Measurements from ENCODE around the gene RGS14. TPM values are rescaled to one million over a fixed set of nuclear protein-coding genes. Genes with fewer than 3 reads are reported as not detected.

RGS14 gene
- total and polyA plus RNA-seq, 5 donors from 2014 or later: 40.1 to 93.3 (median 53.4) TPM

- Histone ChIP-seq H3K27me3 (ENCODE audit: control insufficient read depth, insufficient read depth, low read length) (no peaks in the 10 kb centered on the region), H3K27ac (ENCODE audit: insufficient read depth, low read length, poor library complexity, severe bottlenecking) (no peak overlapping the region), H3K9me3 (ENCODE audit: control insufficient read depth in 2 of 2, low read length in 2 of 2) (no peaks in the 10 kb centered on the region), H3K36me3 (ENCODE audit: control insufficient read depth, insufficient read depth, low read length) (peaks cover 2% of the 10 kb centered on the region), H3K4me3 (ENCODE audit: low read depth, low read length) (no peak overlapping the region), H3K4me1 (ENCODE audit: control insufficient read depth, insufficient read depth, low read length, poor library complexity, severe bottlenecking) (peaks cover 2% of the 10 kb centered on the region)
- H3K9me3 Mint-ChIP-seq: peaks cover 0 to 5% (median 0%) of the 10 kb centered on the region in 7 donors
- peak; percentile 62 to 71 for ATAC-seq (ENCODE audit: low read depth in 2 of 2)
- peaks cover 0 to 22% (median 10%) of the 10 kb centered on the region in 4 donors for H3K4me1 Mint-ChIP-seq
- no peak overlapping the region for H3K27ac Mint-ChIP-seq
- H3K4me3 Mint-ChIP-seq: no peak overlapping the region
- no peaks in the 10 kb centered on the region for H3K27me3 Mint-ChIP-seq
- peak; percentile 52 to 85 (median 69) for DNase-seq
- peaks cover 16% of the 10 kb centered on the region for H3K36me3 Mint-ChIP-seq
Measured at GRCh38 chr5:177317959-177318377, 39.8 kb upstream of the RGS14 start.

GRCh38 chr5:177319913-177320588, 37.7 kb upstream of the RGS14 start:
- Histone ChIP-seq H3K36me3 (ENCODE audit: control insufficient read depth, insufficient read depth, low read length) (peaks cover 2% of the 10 kb centered on the region), H3K4me3 (ENCODE audit: low read depth, low read length) (no peak overlapping the region), H3K27me3 (ENCODE audit: control insufficient read depth, insufficient read depth, low read length) (no peaks in the 10 kb centered on the region), H3K27ac (ENCODE audit: insufficient read depth, low read length, poor library complexity, severe bottlenecking) (no peak overlapping the region), H3K9me3 (ENCODE audit: control insufficient read depth in 2 of 2, low read length in 2 of 2) (no peaks in the 10 kb centered on the region), H3K4me1 (ENCODE audit: control insufficient read depth, insufficient read depth, low read length, poor library complexity, severe bottlenecking) (no peaks in the 10 kb centered on the region)
- ATAC-seq (ENCODE audit: low read depth in 2 of 2): no peak
- H3K4me1 Mint-ChIP-seq: peaks cover 0 to 17% (median 9%) of the 10 kb centered on the region in 4 donors
- H3K9me3 Mint-ChIP-seq: peaks cover 0 to 5% (median 0%) of the 10 kb centered on the region in 7 donors
- H3K27ac Mint-ChIP-seq: no peak overlapping the region
- no peaks in the 10 kb centered on the region for H3K27me3 Mint-ChIP-seq
- H3K36me3 Mint-ChIP-seq: peaks cover 19% of the 10 kb centered on the region
- H3K4me3 Mint-ChIP-seq: no peak overlapping the region
- DNase-seq: no peak

GRCh38 chr5:177320879-177321278, 36.8 kb upstream of the RGS14 start:
- H3K9me3 Mint-ChIP-seq: peaks cover 0 to 5% (median 0%) of the 10 kb centered on the region in 7 donors

GRCh38 chr5:177325868-177326381, 31.8 kb upstream of the RGS14 start:
- peaks cover 0 to 13% (median 10%) of the 10 kb centered on the region in 4 donors for H3K4me1 Mint-ChIP-seq
- H3K4me3 ChIP-seq (ENCODE audit: low read depth, low read length): no peak overlapping the region
- peaks cover 24% of the 10 kb centered on the region for H3K36me3 Mint-ChIP-seq
- H3K36me3 ChIP-seq (ENCODE audit: control insufficient read depth, insufficient read depth, low read length): peaks cover 14% of the 10 kb centered on the region
- H3K4me1 ChIP-seq (ENCODE audit: control insufficient read depth, insufficient read depth, low read length, poor library complexity, severe bottlenecking): no peaks in the 10 kb centered on the region
- no peak overlapping the region for H3K27ac ChIP-seq (ENCODE audit: insufficient read depth, low read length, poor library complexity, severe bottlenecking)
- no peak overlapping the region for H3K4me3 Mint-ChIP-seq
- peak overlapping the region in 1 of 3 donors; percentile 32 for H3K27ac Mint-ChIP-seq
- H3K9me3 Mint-ChIP-seq: no peaks in the 10 kb centered on the region
- no peaks in the 10 kb centered on the region for H3K27me3 ChIP-seq (ENCODE audit: control insufficient read depth, insufficient read depth, low read length)
- H3K9me3 ChIP-seq (ENCODE audit: control insufficient read depth in 2 of 2, low read length in 2 of 2): no peaks in the 10 kb centered on the region
- ATAC-seq (ENCODE audit: low read depth in 2 of 2): no peak
- no peak for DNase-seq
- no peaks in the 10 kb centered on the region for H3K27me3 Mint-ChIP-seq

More at GRCh38 chr5:177320879-177321278, 36.8 kb upstream of the RGS14 start:
- no peaks in the 10 kb centered on the region for H3K27me3 ChIP-seq (ENCODE audit: control insufficient read depth, insufficient read depth, low read length)
- Mint-ChIP-seq H3K27me3 (no peaks in the 10 kb centered on the region), H3K4me1 (peaks cover 0 to 19% (median 10%) of the 10 kb centered on the region in 4 donors), H3K27ac (no peak overlapping the region), H3K4me3 (no peak overlapping the region), H3K36me3 (peaks cover 19% of the 10 kb centered on the region)
- peaks cover 2% of the 10 kb centered on the region for H3K36me3 ChIP-seq (ENCODE audit: control insufficient read depth, insufficient read depth, low read length)
- DNase-seq (no peak), ATAC-seq (ENCODE audit: low read depth in 2 of 2) (no peak)
- no peak overlapping the region for H3K4me3 ChIP-seq (ENCODE audit: low read depth, low read length)
- H3K27ac ChIP-seq (ENCODE audit: insufficient read depth, low read length, poor library complexity, severe bottlenecking): no peak overlapping the region
- no peaks in the 10 kb centered on the region for H3K9me3 ChIP-seq (ENCODE audit: control insufficient read depth in 2 of 2, low read length in 2 of 2)
- no peaks in the 10 kb centered on the region for H3K4me1 ChIP-seq (ENCODE audit: control insufficient read depth, insufficient read depth, low read length, poor library complexity, severe bottlenecking)

- peaks cover 18% of the 10 kb centered on the region for H3K36me3 Mint-ChIP-seq
- H3K4me1 Mint-ChIP-seq: peaks cover 0 to 10% (median 9%) of the 10 kb centered on the region in 4 donors
- peaks cover 22% of the 10 kb centered on the region for H3K36me3 ChIP-seq (ENCODE audit: control insufficient read depth, insufficient read depth, low read length)
- peak in 1 of 3 donors; percentile 43 for DNase-seq
- peak; percentile 32 to 61 for ATAC-seq (ENCODE audit: low read depth in 2 of 2)
- no peaks in the 10 kb centered on the region for H3K4me1 ChIP-seq (ENCODE audit: control insufficient read depth, insufficient read depth, low read length, poor library complexity, severe bottlenecking)
- H3K9me3 Mint-ChIP-seq: no peaks in the 10 kb centered on the region
- no peaks in the 10 kb centered on the region for H3K27me3 Mint-ChIP-seq
- H3K27ac ChIP-seq (ENCODE audit: insufficient read depth, low read length, poor library complexity, severe bottlenecking): no peak overlapping the region
- peak overlapping the region; percentile 7 for H3K4me3 ChIP-seq (ENCODE audit: low read depth, low read length)
- no peaks in the 10 kb centered on the region for H3K9me3 ChIP-seq (ENCODE audit: control insufficient read depth in 2 of 2, low read length in 2 of 2)
- no peaks in the 10 kb centered on the region for H3K27me3 ChIP-seq (ENCODE audit: control insufficient read depth, insufficient read depth, low read length)
- peak overlapping the region in 2 of 3 donors; percentile 17 to 76 for H3K27ac Mint-ChIP-seq
- H3K4me3 Mint-ChIP-seq: no peak overlapping the region
Measured at GRCh38 chr5:177327539-177328522, 29.9 kb upstream of the RGS14 start.

- Mint-ChIP-seq H3K27ac (peak overlapping the region in 1 of 3 donors; percentile 90), H3K4me1 (peaks cover 0 to 11% (median 10%) of the 10 kb centered on the region in 4 donors)
Measured at GRCh38 chr5:177328545-177329231, 29.0 kb upstream of the RGS14 start.

GRCh38 chr5:177329883-177330282, 27.8 kb upstream of the RGS14 start:
- H3K27me3 ChIP-seq (ENCODE audit: control insufficient read depth, insufficient read depth, low read length): no peaks in the 10 kb centered on the region
- Mint-ChIP-seq H3K9me3 (no peaks in the 10 kb centered on the region), H3K27me3 (no peaks in the 10 kb centered on the region), H3K4me1 (peaks cover 0 to 14% (median 10%) of the 10 kb centered on the region in 4 donors), H3K27ac (no peak overlapping the region), H3K4me3 (no peak overlapping the region), H3K36me3 (peaks cover 19% of the 10 kb centered on the region)
- no peaks in the 10 kb centered on the region for H3K9me3 ChIP-seq (ENCODE audit: control insufficient read depth in 2 of 2, low read length in 2 of 2)
- DNase-seq (no peak), ATAC-seq (ENCODE audit: low read depth in 2 of 2) (no peak)
- H3K27ac ChIP-seq (ENCODE audit: insufficient read depth, low read length, poor library complexity, severe bottlenecking): no peak overlapping the region
- peaks cover 42% of the 10 kb centered on the region for H3K36me3 ChIP-seq (ENCODE audit: control insufficient read depth, insufficient read depth, low read length)
- H3K4me3 ChIP-seq (ENCODE audit: low read depth, low read length): no peak overlapping the region
- H3K4me1 ChIP-seq (ENCODE audit: control insufficient read depth, insufficient read depth, low read length, poor library complexity, severe bottlenecking): no peaks in the 10 kb centered on the region

More at GRCh38 chr5:177328545-177329231, 29.0 kb upstream of the RGS14 start:
- peaks cover 16% of the 10 kb centered on the region for H3K36me3 Mint-ChIP-seq
- H3K4me3 ChIP-seq (ENCODE audit: low read depth, low read length): no peak overlapping the region
- H3K4me1 ChIP-seq (ENCODE audit: control insufficient read depth, insufficient read depth, low read length, poor library complexity, severe bottlenecking): no peaks in the 10 kb centered on the region
- no peak overlapping the region for H3K4me3 Mint-ChIP-seq
- no peaks in the 10 kb centered on the region for H3K9me3 ChIP-seq (ENCODE audit: control insufficient read depth in 2 of 2, low read length in 2 of 2)
- H3K9me3 Mint-ChIP-seq: no peaks in the 10 kb centered on the region
- H3K27me3 ChIP-seq (ENCODE audit: control insufficient read depth, insufficient read depth, low read length): no peaks in the 10 kb centered on the region
- no peak for ATAC-seq (ENCODE audit: low read depth in 2 of 2)
- no peak overlapping the region for H3K27ac ChIP-seq (ENCODE audit: insufficient read depth, low read length, poor library complexity, severe bottlenecking)
- no peak for DNase-seq
- H3K27me3 Mint-ChIP-seq: no peaks in the 10 kb centered on the region
- peaks cover 30% of the 10 kb centered on the region for H3K36me3 ChIP-seq (ENCODE audit: control insufficient read depth, insufficient read depth, low read length)
